Stimulated activated CD4-positive, alpha-beta T cell treated with anti-CD3 and anti-CD28 coated beads, Interleukin-4, amount 100 ng/mL, for 48 hours (primary cell): Measurements from ENCODE around the gene PTPRK.
"Not testable (repeated sequence)": the region's sequence is repeated elsewhere in the genome, so short reads cannot be mapped to it uniquely, and the experiment has no call there.

Source experiments
- DNase-seq, 2 donors: peaks; one replicate each; pipeline ENCODE4 v3.0.0-alpha.2; 2020; ENCODE audit warnings: low read depth in 2 of 2

PTPRK gene

GRCh38 chr6:128491100-128491581 lies 29.3 kb downstream of the PTPRK start:
- DNase-seq: no peak

GRCh38 chr6:128487746-128488145 lies 32.7 kb downstream of the PTPRK start:
- no peak for DNase-seq

GRCh38 chr6:128487055-128487454 lies 33.3 kb downstream of the PTPRK start:
- DNase-seq: no peak

DNA sequence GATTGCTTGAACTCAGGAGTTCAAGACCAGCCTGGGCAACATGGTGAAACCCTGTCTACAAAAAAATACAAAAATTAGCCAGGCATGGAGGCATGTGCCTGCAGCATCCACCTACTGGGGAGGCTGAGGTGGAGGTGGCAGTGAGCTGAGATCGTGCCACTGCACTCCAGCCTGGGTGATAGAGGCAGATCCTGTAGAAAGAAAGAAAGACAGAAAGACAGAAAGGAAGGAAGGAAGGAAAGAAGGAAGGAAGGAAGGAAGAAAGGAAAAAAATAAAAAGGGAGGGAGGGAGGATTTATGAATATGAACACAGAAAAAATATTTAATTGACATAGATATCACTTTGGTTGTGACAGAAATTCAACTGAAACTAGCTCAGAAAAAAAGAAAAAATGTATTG lies 33.8 kb downstream of the PTPRK start:
- not testable (repeated sequence) for DNase-seq

DNA sequence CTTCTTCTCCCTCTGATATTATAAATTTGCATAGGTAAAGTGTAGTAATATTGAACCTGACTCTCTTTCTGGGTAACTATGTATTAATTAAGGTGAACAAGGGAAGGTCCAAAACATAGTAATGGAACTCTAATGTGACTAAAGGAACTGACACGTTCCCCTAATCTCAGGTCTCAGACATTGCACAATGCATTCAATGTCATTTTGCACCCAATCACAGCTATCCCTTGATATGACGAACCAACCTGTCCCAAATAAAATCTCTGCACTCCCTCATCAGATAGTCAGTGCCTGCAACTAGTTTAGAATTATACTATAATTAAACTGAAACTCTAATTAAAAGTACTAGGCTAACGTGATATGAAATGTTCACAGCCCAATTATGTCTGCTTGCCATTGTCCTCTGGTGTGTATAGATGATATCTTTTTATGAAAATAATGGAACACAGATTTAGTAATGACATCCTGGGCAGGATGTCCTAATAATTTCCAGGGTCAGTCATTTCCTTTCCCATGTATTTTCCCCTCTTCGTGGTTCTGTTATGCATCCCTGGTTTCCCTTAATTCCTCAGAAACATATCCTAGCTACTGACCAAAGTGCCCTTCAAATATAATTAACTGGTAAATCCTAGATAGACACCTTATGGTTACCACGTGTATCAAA lies 36.8 kb downstream of the PTPRK start:
- no peak for DNase-seq

DNA sequence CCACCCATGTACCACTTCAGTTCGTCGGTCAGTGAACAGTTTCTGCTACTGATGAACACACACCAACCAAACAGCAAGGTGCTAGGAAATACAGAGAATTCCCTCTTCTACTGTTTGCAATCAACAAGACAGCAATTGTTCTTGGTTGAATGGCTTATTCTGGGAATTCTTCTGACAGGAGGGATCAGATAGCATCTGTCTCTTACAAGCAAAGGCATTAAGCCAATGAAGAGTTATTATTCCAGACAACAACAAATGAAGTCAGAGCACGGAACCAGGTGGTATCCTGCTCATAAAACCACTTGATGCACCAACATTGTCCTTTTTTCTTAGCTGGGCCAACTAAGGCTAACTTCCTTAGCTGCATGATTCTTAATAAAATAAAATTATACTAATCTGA lies 37.8 kb downstream of the PTPRK start:
- DNase-seq: no peak

DNA sequence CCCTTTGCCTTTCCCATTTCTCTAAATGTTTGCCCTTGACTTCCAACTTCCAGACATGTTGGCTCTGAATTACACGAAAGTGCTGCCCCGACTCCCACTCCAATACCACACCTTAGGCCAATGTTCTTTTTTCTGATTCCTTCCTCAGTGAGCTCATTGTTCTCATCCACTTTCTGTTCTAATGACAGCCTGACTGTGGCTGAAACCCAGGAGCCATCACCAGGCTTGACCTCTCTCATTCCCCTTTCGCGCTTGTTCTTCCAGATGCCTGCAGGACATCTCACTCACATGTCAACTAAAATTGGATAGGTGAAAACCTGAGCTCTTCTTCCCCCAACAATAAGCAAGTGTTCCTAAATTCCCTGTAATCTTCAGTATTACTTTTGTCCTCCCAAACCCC lies 40.4 kb downstream of the PTPRK start:
- no peak for DNase-seq

DNA sequence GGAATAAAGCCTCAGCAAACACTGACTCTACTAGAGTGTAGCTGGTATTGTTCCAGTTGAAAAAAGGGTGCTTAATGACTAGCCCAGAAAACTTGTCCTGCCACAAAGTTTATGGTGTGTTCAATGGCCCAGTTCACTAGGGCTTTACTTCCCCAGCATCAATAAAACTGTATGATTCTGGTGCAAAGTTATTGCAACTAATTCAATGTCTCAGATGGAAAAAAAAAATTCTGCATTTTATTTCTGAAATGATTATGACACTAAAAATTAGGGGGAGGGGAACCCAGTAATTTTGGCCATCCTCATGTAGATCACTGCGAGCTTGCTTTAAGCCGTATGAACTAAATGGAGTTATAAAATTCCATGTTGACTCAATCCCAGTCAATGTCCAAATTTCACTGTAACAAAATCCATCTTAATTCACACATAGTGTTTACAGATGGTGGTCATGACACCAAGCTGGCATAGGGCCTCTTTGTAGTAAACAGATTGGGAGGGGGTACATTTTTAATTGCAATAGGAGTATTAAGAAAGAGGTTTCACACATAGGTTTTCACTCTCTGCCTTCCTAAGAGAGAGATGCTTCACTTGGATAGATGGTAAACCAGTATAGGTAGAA lies 41.2 kb downstream of the PTPRK start:
- no peak for DNase-seq

DNA sequence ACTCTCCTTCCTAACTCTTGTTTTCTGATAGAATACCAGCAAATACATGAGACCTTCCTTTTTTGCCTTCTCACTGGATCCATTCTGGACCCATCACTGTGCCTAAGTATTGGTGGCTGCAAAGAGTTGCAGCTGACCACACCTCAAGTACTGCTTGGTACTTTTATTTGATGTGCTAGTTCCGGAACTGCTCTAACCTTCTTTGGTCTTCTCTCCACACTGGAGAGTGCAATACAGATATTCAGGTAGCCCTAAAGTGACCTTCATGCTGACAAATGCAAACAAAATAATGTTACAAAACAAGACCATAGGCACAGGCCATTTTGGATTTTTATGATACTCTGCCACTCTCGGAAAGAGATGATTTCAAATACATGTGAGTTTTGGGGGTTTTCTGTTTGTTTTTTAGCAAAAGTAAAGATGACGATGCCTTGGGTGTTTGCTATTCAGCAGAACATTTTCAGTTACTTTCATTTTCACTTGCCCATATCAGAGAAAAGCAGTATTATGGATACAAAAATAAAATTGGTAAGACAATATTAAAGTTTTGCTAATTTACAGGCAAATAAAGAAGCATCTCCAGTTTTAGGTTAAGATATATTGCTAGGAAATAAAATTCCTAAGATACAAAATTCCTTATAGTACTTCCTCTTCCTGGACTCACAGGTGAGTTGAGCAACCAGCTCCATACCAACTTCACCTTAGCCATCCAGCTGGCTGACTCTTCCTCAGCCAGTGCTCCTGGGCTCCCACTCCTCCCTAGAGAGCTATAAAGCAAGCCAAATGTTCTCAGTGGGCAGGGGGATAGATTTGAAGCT lies 42.0 kb downstream of the PTPRK start:
- no peak for DNase-seq

- DNase-seq: no peak
Observed at GRCh38 chr6:128474933-128475332, 45.5 kb downstream of the PTPRK start.

- DNase-seq: no peak
Observed at GRCh38 chr6:128474481-128474880, 45.9 kb downstream of the PTPRK start.

DNA sequence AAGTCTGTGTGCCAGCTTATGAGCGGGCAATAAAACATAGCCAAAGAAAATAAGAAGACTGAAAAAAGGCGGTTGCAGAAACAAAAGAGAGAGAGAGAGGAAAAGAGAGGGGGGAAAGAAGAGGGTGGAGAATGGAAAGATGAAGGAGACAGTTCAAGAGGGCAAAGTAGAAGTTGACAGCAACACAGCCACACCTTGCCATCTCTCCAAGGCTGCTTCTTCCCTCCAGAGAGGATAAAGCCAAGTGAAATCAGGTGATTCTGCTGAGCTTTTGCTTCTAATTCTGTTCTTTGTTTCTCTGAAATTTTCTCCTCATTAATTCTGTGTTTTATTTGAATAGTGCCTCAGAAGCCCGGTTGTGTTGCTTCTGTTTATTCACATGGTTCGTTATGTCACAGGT lies 48.5 kb downstream of the PTPRK start:
- DNase-seq: no peak

DNA sequence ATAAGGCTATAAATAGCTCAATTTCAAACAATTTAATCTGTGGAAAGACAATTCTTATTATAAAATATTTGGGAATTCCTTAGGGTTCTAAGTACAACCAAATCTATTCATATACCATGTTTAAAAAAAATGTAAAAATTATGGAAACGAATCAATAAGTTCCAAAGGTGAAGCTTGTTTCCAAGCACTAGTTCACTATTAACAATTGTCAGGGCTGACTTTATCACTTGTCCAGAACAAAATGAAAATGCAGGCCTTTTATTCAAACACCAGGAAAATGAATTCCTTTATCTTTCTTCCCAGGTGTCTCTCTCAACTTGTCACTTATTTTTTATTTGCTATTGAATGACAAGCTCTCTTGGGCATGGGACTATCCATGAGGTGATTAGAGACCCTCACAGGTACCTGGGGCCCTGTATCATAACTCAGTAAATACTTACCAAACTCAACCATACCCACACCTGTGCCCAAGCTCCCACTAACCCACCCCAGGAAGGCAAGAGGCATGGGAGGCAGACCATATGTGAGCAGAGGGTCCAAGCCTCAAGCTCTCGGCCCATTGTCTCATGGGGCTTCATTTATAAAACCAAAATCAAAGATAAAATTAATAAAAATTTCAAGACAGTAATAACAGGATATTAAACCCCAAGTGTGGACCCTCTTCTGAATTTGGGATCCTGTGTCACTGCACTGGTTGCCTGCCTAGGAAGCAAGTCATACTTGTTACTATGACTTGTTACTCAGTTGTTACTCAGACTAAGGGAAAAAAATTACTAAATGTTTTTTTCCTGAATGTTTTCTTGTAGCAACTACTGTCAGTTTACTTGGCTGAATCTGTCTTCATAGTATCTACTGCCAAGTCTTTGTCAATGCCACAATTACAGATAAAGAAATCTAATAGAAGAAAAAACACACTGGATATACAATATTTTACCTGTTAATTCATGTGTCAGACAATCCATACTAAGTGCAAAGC lies 54.7 kb downstream of the PTPRK start:
- no peak for DNase-seq

GRCh38 chr6:128464790-128465189 lies 55.6 kb downstream of the PTPRK start:
- no peak for DNase-seq

DNA sequence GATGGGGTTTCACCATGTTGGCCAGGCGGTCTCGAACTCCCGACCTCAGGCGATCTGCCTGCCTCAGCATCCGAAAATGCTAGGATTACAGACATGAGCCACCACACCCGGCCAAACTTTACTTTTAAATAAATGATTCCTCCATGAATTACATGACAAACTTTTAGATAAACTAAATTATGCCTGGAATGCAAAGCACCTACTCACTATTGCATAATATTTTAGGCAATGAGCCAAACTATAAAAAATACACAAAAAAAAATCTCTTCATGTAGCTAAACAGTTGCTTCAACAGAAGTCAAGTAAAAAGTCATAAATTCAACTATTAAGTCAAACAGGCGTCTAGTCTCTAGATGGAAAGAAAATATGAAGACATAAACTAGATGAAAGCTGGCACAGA lies 56.5 kb downstream of the PTPRK start:
- DNase-seq: no peak

GRCh38 chr6:128461501-128461900 lies 58.9 kb downstream of the PTPRK start:
- no peak for DNase-seq

DNA sequence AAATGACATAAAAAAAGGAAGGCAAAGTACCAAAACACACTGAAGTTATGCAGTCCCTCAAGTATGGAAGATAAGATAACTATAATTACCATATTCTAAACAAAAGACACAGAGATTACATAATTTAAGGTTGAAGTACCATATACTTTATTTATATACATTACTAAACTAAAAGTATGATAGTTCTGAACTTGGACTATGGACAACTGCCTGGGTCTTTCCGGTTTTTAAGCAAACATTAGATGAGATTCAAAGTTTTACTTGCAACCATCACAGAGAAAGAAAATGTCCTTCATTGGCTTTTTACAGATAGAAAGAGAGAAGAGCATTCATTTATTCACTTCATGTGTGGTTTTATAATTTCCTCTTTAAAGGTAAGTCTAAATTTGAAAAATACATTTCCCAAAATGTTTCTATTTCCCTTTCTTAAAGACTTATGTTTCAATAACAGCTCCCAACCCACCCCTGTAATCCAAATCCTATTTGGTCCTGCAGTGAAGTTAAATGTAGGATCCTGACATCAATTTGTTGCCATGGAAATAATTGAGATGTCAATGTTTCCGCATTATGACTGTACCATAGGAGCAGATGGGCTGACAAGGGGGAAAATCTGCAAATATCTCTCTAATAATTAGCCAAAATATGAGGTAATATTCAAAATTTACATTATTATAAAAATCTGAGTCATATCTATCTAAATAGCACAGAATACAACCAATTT lies 63.7 kb downstream of the PTPRK start:
- no peak for DNase-seq

DNA sequence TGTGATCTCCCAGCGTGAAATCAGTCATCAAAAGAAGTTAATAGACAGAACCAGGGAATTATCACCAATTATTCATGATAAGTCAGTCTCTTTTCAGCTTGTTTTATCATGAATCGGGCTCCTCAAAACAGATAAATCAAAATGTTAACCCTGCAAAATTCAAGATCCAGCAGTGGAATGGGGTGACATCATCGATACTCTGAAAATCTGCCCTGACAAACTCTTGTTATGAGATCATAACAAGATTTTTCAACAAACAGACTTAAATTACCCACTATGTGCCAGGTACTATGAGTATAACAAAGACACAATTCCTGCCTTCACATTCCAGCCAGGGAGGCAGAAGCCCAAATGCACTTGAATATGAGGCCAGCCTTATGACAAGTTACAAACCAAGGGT lies 64.4 kb downstream of the PTPRK start:
- DNase-seq: no peak

DNA sequence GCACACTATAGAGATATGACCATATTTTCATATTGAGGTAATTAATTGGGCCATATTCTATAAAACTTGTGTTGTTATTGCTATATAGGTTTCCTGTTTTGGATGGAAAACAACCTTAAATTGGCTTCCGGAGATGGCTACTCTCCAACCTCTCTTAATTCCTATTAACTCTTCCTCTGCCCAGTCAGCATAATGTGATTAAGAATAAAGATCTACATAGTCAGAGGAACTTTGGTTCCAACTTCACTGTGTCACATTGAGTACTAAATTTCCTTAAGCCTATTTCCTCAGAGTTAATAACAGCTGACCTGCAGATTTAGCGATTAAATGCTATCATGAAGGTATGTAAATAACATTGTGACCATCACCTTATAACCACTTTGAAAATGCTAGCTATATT lies 67.7 kb downstream of the PTPRK start:
- DNase-seq: no peak

DNA sequence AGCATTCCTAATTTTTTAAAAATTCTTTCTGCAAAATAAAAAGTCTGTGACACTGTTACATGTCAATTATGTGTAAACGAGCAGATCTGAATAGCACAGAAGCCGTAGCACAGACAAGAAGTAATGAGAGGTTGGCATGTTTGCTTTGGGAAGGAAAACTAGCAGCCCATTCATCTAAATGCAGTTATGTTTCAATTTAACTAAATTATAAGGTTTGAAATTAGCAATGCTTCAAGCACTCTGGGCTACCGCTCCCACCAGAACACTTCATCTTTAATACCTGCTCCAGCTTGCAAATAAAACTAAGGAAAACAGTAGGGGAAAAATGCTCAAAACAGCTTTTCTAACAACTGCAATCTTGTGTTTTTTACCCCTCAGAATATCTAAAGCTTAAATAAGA lies 73.9 kb downstream of the PTPRK start:
- DNase-seq: no peak

DNA sequence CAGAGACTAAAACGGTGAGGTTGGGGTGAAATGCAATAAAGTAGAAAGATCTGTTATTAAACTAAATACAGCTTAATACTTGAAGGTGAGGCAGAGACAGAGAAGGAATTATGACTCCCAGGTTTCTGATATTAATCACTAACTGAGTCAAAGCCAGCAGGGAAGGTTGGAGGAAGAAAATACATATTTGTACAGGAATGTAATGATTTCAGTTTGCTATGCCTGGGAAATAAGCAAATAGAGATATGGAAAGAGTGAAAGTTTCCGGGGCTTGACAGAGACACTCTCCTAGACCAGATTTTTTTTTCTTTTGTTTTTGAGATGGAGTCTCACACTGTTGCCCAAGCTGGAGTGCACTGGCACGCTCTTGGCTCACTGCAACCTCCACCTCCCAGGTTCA lies 76.8 kb downstream of the PTPRK start:
- DNase-seq: no peak
